Fibroblast of the aortic adventitia (primary cell): ENCODE data around the gene IP6K2. TPM values are rescaled to one million over a fixed set of nuclear protein-coding genes. Genes with fewer than 3 reads are reported as not detected.

Source experiments
- DNase-seq: peaks from one replicate; pipeline ENCODE4 v3.0.0-alpha.2; 2010; ENCODE audit warnings: low read depth
- H3K4me3 ChIP-seq: 2 replicates; pipeline ENCODE4 v1.5.1; 2011; ENCODE audit warnings: low read depth, mild to moderate bottlenecking, control low read depth, low read length, moderate library complexity
- CTCF ChIP-seq: IDR thresholded peaks from 2 replicates; pipeline ENCODE4 v1.5.1; 2011; ENCODE audit warnings: mild to moderate bottlenecking, low read length, control low read depth, inconsistent platforms; ENCODE audit not compliant: insufficient read depth
- small RNA-seq: library from RNA; depleted of rRNA; stranded (forward); fragments of <200 nt; gene quantifications from one replicate; pipeline ENCODE3, GENCODE V24; 2012
- total RNA-seq: library from RNA; depleted of rRNA; stranded (reverse); fragments of >200 nt; gene quantifications from 2 replicates; pipeline ENCODE4 v1.2.3, GENCODE V29; 2012; ENCODE audit warnings: low replicate concordance

Gene IP6K2
- total RNA-seq, 1 donor = 35.7 TPM

GRCh38 chr3:48648188-48648850 is 68.7 kb downstream of the IP6K2 start:
- no peak for TF ChIP-seq CTCF
- no peak for DNase-seq
- no peak overlapping the region for H3K4me3 ChIP-seq

- no peak overlapping the region for H3K4me3 ChIP-seq
- TF ChIP-seq CTCF = no peak
- no peak for DNase-seq
Observed at GRCh38 chr3:48647714-48648113, 69.3 kb downstream of the IP6K2 start.

- TF ChIP-seq CTCF = no peak
- DNase-seq = no peak
- H3K4me3 ChIP-seq = no peak overlapping the region
Observed at GRCh38 chr3:48644898-48645760, 71.9 kb downstream of the IP6K2 start.

- no peak for TF ChIP-seq CTCF
Observed at GRCh38 chr3:48642605-48643004, 74.4 kb downstream of the IP6K2 start.

GRCh38 chr3:48641396-48641795 is 75.6 kb downstream of the IP6K2 start:
- TF ChIP-seq CTCF = no peak
- H3K4me3 ChIP-seq = no peak overlapping the region
- no peak for DNase-seq

More at GRCh38 chr3:48642605-48643004, 74.4 kb downstream of the IP6K2 start:
- no peak for DNase-seq
- H3K4me3 ChIP-seq = no peak overlapping the region

GRCh38 chr3:48639944-48640606 is 76.9 kb downstream of the IP6K2 start:
- DNase-seq = no peak
- no peak for TF ChIP-seq CTCF
- H3K4me3 ChIP-seq = no peak overlapping the region

Small RNA genes lying within 50 kb of the gene (small RNA-seq; reads per million reads assigned to genes)
- gene AC141002.1 = not detected

Other genes with a start within 250 kb of the IP6K2 start
- gene SHISA5, start 213.0 kb downstream of the IP6K2 start, total RNA-seq = 60.4 and 107 TPM in 2 replicates
- gene PFKFB4, start 160.4 kb downstream of the IP6K2 start, total RNA-seq = 4.7 and 6.1 TPM in 2 replicates
- gene UCN2, start 153.4 kb downstream of the IP6K2 start, total RNA-seq = 0.54 TPM in 1 of 2 replicates, not detected in the other
- 8.6 and 10.2 TPM in 2 replicates for gene COL7A1, start 121.9 kb downstream of the IP6K2 start, total RNA-seq
- gene UQCRC1, start 107.6 kb downstream of the IP6K2 start, total RNA-seq = 97.2 and 196 TPM in 2 replicates
- not detected in 2 replicates for gene TMEM89, start 95.5 kb downstream of the IP6K2 start, total RNA-seq
- 11.6 and 19.5 TPM in 2 replicates for gene SLC26A6, start 81.8 kb downstream of the IP6K2 start, total RNA-seq
- gene CELSR3, start 54.3 kb downstream of the IP6K2 start, total RNA-seq = 0.81 and 0.98 TPM in 2 replicates
- gene NCKIPSD, start 31.3 kb downstream of the IP6K2 start, total RNA-seq = 8.1 and 20.0 TPM in 2 replicates
- 33.9 and 43.4 TPM in 2 replicates for gene PRKAR2A, start 130.7 kb upstream of the IP6K2 start, total RNA-seq
- gene SLC25A20, start 181.7 kb upstream of the IP6K2 start, total RNA-seq = 17.7 and 20.9 TPM in 2 replicates
- 68.6 and 106 TPM in 2 replicates for gene ARIH2, start 201.6 kb upstream of the IP6K2 start, total RNA-seq